ENCODE data around the gene TEAD2. TPM values are rescaled to one million over a fixed set of nuclear protein-coding genes. Genes with fewer than 3 reads are reported as not detected.

TEAD2 gene
- total and polyA plus RNA-seq, 2 of the 13 experiments (the other 11 are each of a cell fraction or from before 2014, with no cell fraction given), result 10.8 to 12.5 TPM

DNA sequence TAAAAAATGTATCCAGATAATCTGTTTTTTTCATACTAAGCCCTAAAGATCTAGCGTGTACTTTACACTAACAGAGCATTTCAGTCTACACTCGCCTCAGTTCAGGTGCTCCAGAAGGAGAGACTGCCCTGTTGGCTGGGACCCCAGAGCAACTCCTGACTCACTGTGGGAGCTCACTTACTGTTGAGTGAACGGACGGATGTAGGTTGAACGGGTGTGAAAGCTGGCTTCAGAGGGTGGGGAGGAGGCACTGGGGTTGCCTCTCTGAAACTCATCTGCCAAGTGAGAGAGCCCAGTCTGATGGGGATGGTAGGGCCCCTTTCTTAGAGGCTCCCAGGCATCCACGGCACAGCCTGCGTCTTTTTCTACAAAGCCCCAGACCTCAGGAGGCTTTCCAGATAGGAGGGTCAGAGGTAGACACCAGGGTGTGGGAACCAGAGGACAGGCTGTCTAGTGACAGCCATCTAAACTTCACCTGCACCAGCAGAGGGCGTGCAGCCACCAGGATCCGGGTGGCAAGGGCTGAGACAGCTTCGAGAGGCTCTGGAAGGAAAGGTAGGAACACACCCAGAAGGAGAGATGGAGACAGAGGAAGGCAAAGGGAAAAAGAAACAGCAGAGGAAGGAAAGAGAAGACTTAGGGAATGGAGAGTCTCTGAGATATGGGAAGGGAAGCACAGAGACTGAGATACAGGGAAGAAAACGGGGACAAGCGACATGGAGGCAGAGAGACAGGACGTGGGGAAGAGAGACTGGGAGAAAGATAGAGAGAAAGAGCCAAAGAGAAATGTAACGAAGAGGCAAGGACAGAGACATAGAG lies 29.6 kb upstream of the TEAD2 start (continued):
- TF ChIP-seq, protein P1, sequence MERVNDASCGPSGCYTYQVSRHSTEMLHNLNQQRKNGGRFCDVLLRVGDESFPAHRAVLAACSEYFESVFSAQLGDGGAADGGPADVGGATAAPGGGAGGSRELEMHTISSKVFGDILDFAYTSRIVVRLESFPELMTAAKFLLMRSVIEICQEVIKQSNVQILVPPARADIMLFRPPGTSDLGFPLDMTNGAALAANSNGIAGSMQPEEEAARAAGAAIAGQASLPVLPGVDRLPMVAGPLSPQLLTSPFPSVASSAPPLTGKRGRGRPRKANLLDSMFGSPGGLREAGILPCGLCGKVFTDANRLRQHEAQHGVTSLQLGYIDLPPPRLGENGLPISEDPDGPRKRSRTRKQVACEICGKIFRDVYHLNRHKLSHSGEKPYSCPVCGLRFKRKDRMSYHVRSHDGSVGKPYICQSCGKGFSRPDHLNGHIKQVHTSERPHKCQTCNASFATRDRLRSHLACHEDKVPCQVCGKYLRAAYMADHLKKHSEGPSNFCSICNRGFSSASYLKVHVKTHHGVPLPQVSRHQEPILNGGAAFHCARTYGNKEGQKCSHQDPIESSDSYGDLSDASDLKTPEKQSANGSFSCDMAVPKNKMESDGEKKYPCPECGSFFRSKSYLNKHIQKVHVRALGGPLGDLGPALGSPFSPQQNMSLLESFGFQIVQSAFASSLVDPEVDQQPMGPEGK (CRISPR knock-in tag; IDR thresholded peaks at IDR 0.05), result peak; percentile 33; the same call in 1 of the 2 replicates
- no peak for TF ChIP-seq ZNF20 (CRISPR knock-in tag; IDR thresholded peaks at IDR 0.05)
- TF ChIP-seq, protein P2, sequence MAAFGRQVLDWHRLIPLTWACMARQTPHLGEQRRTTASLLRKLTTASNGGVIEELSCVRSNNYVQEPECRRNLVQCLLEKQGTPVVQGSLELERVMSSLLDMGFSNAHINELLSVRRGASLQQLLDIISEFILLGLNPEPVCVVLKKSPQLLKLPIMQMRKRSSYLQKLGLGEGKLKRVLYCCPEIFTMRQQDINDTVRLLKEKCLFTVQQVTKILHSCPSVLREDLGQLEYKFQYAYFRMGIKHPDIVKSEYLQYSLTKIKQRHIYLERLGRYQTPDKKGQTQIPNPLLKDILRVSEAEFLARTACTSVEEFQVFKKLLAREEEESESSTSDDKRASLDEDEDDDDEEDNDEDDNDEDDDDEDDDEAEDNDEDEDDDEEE (CRISPR knock-in tag; IDR thresholded peaks at IDR 0.05), result no peak
- no peak for TF ChIP-seq CSRNP2 (CRISPR knock-in tag; conservative IDR thresholded peaks at IDR 0.05; ENCODE audit: low read depth)
- TF ChIP-seq ZBTB43 (CRISPR knock-in tag; conservative IDR thresholded peaks at IDR 0.05), result no peak
- TF ChIP-seq ZNF775 (CRISPR knock-in tag; IDR thresholded peaks at IDR 0.05; ENCODE audit: borderline replicate concordance), result no peak
- TF ChIP-seq ZNF737 (CRISPR knock-in tag; IDR thresholded peaks at IDR 0.05; ENCODE audit: borderline replicate concordance), result no peak
- TF ChIP-seq PLRG1 (conservative IDR thresholded peaks at IDR 0.05), result no peak
- no peak for TF ChIP-seq CBFB (CRISPR knock-in tag; IDR thresholded peaks at IDR 0.05)
- no peak for TF ChIP-seq NFATC3 (CRISPR knock-in tag; IDR thresholded peaks at IDR 0.05)
- TF ChIP-seq ATAD3A (CRISPR knock-in tag; IDR thresholded peaks at IDR 0.05), result no peak
- no peak for TF ChIP-seq ZNF678 (CRISPR knock-in tag; IDR thresholded peaks at IDR 0.05)
- TF ChIP-seq SIN3A (IDR thresholded peaks at IDR 0.05; ENCODE audit: borderline replicate concordance, low read depth, low read length), result no peak
- 0 out of 2 replicates have a peak, but pooled peaks have one; percentile 31 for TF ChIP-seq HNF1B (CRISPR knock-in tag; IDR thresholded peaks at IDR 0.05)
- no peak for TF ChIP-seq ELF1 (CRISPR knock-in tag; IDR thresholded peaks at IDR 0.05)
- TF ChIP-seq NFYB (CRISPR knock-in tag; IDR thresholded peaks at IDR 0.05), result no peak
- 0 out of 2 replicates have a peak, but pooled peaks have one; percentile 16 for TF ChIP-seq ZBTB33 (CRISPR knock-in tag; IDR thresholded peaks at IDR 0.05)

Data from HepG2 (cell line).